Spinal cord (tissue), 10 donors: ENCODE measurements around the gene FBXW10B. TPM values are rescaled to one million over a fixed set of nuclear protein-coding genes. Genes with fewer than 3 reads are reported as not detected.
"Not testable (repeated sequence)": the region's sequence is repeated elsewhere in the genome, so short reads cannot be mapped to it uniquely, and the experiment has no call there.

ENCODE experiments used
- DNase-seq, 6 donors: peaks; one replicate each; pipeline versions ENCODE4 v3.0.0 to v3.0.0-alpha.2; 2013 to 2015; ENCODE audit warnings: low spot score in 6 of 6, low read depth in 4 of 6
- H3K27ac ChIP-seq: one replicate; pipeline ENCODE4 v1.5.1; 2013; ENCODE audit warnings: low read depth, low read length, control low read depth
- H3K27me3 ChIP-seq: one replicate; pipeline ENCODE4 v1.6.1; 2013; ENCODE audit warnings: low read length; ENCODE audit not compliant: control insufficient read depth, insufficient read depth
- H3K36me3 ChIP-seq: one replicate; pipeline ENCODE4 v1.6.1; 2013; ENCODE audit warnings: low read length; ENCODE audit not compliant: control insufficient read depth, insufficient read depth
- H3K4me1 ChIP-seq: one replicate; pipeline ENCODE4 v1.6.1; 2013; ENCODE audit warnings: low read length; ENCODE audit not compliant: control insufficient read depth, insufficient read depth
- H3K4me3 ChIP-seq: one replicate; pipeline ENCODE4 v1.5.1; 2013; ENCODE audit warnings: low read depth, low read length, control low read depth
- H3K9me3 ChIP-seq: one replicate; pipeline ENCODE4 v1.6.1; 2013; ENCODE audit warnings: low read length; ENCODE audit not compliant: control insufficient read depth, insufficient read depth
- WGBS: methylation state at CpG from one replicate; pipeline ENCODE4 v1.1.5; 2013; ENCODE audit warnings: missing lambda C conversion rate; ENCODE audit not compliant: insufficient coverage; 5-methylcytosine and 5-hydroxymethylcytosine counted together
- polyA plus RNA-seq, 2 donors: library from polyadenylated mRNA; unstranded; fragments of 120-200 nt; gene quantifications; one replicate each; pipeline ENCODE4 v1.2.1, GENCODE V29; 2013; ENCODE audit not compliant: insufficient read length in 2 of 2
- total RNA-seq, 2 donors: library from RNA; depleted of rRNA in 1 of 2; stranded (reverse); fragments of 120-200 nt in 1 of 2; fragments of >200 nt in 1 of 2; gene quantifications; one replicate each; pipeline versions ENCODE4 v1.2.3 to v1.2.4, GENCODE V29; 2013 to 2014
- donor health status: healthy.

Gene FBXW10B
- total and polyA plus RNA-seq, 4 donors, result 0.50 to 1.8 (median 0.71) TPM

GRCh38 chr17:15591986-15592385 is 27.5 kb downstream of the FBXW10B start:
- not testable (repeated sequence) for H3K4me1 ChIP-seq, DNase-seq, H3K27ac ChIP-seq, H3K27me3 ChIP-seq, H3K36me3 ChIP-seq, H3K9me3 ChIP-seq, H3K4me3 ChIP-seq
- no CpG with 5 or more reads among the region's 5 CpGs for WGBS

DNA sequence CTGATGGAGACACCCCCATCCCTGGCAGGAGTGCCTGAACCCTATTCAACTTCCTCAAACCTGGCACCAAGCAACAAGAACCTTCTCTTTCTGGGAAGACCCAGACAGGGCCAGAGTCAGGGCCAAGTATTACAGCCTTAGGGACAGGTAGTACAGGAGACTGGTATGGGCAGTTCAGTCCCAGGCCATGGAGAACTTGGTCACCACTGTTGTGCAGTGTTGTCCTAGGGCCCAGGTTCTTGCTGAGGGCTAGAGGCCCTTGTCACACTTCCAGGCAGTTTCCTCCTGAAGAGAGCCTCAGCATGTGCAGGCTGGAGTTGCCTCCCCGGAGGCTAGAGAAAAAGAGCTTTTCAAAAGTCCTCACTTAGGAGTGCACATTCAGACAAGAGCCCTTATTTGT is 28.7 kb downstream of the FBXW10B start:
- H3K36me3 ChIP-seq, H3K4me1 ChIP-seq, H3K9me3 ChIP-seq, H3K27me3 ChIP-seq, H3K4me3 ChIP-seq, DNase-seq, H3K27ac ChIP-seq: not testable (repeated sequence)
- 80% methylated on average over 1 of the region's 1 CpG for WGBS

GRCh38 chr17:15589544-15590536 is 29.7 kb downstream of the FBXW10B start:
- H3K36me3 ChIP-seq, DNase-seq, H3K27me3 ChIP-seq, H3K9me3 ChIP-seq, H3K4me3 ChIP-seq, H3K4me1 ChIP-seq, H3K27ac ChIP-seq: not testable (repeated sequence)
- no CpG with 5 or more reads among the region's 17 CpGs for WGBS

DNA sequence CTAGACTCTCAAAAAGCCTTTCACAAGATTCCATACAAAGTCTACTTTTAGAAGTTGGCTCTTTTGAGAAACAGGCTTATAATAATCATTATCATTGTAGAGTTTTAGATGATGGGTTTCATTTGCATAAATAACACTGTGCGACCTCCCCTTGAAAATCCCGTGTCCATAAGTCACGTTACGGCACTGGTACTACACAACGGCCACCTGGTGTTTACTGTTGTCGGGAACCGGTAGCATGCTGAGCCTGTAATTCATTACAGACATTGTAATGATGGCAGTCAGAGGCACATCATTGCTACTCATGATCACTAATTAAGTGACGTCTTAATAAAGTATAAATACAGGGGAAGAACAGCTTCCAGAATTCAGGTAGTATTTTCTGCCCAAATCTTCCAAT is 31.5 kb downstream of the FBXW10B start:
- peak in 1 of 6 donors; percentile 18 for DNase-seq
- WGBS, result 58% methylated on average over 7 of the region's 8 CpGs
- not testable (repeated sequence) for H3K4me1 ChIP-seq, H3K27me3 ChIP-seq, H3K4me3 ChIP-seq, H3K27ac ChIP-seq, H3K36me3 ChIP-seq, H3K9me3 ChIP-seq

DNA sequence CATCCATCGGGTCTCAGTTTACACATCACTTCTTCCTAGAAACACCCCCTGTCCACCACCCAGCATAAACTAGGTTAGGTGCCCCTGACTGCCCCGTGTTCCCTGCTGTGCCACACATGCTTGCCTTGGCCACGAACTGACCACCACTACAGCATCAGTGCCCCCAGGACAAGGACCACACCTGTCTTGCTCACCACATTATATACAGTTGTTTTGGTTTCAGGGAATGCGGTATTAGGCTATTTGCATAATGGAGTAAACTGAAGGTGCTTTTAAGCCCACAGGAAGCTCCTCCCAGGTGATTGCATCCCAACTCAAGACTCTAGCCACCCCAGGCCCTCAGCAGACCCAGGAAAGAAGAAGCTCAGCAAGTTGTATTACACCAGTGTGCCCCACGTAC is 36.2 kb downstream of the FBXW10B start:
- no CpG with 5 or more reads among the region's 5 CpGs for WGBS
- H3K27ac ChIP-seq, DNase-seq: not testable (repeated sequence)

GRCh38 chr17:15581462-15581861 is 38.0 kb downstream of the FBXW10B start:
- not testable (repeated sequence) for H3K27me3 ChIP-seq, H3K9me3 ChIP-seq, H3K36me3 ChIP-seq, DNase-seq, H3K27ac ChIP-seq, H3K4me1 ChIP-seq, H3K4me3 ChIP-seq
- no CpG with 5 or more reads among the region's 4 CpGs for WGBS

More for the DNA sequence above, 36.2 kb downstream of the FBXW10B start:
- H3K36me3 ChIP-seq, H3K4me3 ChIP-seq, H3K4me1 ChIP-seq, H3K27me3 ChIP-seq, H3K9me3 ChIP-seq: not testable (repeated sequence)

DNA sequence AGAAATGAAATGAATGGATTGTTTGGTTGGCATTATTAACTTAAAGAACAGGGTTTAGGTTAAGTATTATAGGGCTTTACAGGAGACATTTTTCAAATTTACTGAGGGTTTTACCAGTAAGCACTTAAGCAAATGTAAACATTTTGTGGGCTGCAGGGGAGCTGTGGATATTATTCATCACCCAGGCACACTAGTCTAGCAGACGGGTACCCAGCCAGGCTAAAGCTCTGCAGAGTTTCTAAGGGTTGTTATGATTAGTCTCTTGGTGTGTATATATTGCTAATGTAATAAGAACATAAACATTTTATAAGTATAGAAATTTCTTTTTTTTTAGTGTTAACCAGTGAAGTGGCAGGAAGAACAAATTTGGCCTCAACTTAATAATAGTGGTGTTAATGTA is 42.7 kb downstream of the FBXW10B start:
- H3K36me3 ChIP-seq, H3K27me3 ChIP-seq, H3K4me1 ChIP-seq, H3K9me3 ChIP-seq, DNase-seq, H3K4me3 ChIP-seq, H3K27ac ChIP-seq: not testable (repeated sequence)
- no CpG with 5 or more reads among the region's 1 CpG for WGBS

DNA sequence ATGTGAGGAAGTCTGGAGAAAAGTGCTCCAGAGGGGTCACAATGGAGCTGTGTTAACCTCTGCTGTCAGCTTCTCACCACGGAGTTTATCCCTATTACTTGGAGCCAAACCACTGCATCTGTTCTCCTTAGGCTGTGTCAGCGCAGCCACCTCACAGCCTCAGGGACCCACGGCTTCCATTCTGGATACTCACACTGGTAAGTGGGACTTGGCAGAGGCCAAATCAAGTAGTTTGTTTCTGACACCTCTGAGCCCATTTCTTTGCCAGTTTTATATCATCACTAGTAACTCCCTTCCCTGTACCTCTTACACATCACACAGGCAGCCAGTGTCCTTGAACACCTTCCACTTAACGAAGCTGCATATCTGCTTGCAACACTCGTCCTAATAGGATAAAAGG is 44.8 kb downstream of the FBXW10B start:
- not testable (repeated sequence) for H3K36me3 ChIP-seq, DNase-seq
- WGBS, result no CpG with 5 or more reads among the region's 5 CpGs

DNA sequence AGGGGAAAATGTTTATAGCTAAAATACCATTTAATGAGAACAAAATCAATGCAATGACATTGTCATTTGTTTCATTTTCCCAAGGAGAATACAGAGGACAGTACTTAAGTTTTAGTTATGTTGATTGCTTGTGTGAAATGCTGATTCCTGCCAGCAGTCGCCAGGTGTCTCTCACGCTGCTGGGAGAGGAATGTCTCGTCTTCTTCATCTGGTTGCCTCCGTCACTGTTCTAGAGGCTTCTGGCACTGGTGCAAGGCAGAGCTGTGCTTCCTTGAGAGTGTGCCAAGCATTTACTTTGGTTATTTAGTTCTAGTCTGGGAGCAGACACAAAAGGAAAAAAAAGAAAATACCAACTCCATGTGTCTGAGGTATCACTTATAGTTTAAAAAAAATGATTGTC is 45.6 kb downstream of the FBXW10B start:
- H3K4me1 ChIP-seq, H3K4me3 ChIP-seq, H3K9me3 ChIP-seq, H3K27me3 ChIP-seq, H3K27ac ChIP-seq, H3K36me3 ChIP-seq: not testable (repeated sequence)
- 20% methylated on average over 2 of the region's 4 CpGs for WGBS
- DNase-seq, result peak in 4 of 6 donors; percentile 10 to 68 (median 26)

More for the DNA sequence above, 44.8 kb downstream of the FBXW10B start:
- not testable (repeated sequence) for H3K27ac ChIP-seq, H3K4me1 ChIP-seq, H3K27me3 ChIP-seq, H3K4me3 ChIP-seq, H3K9me3 ChIP-seq
